ENCODE measurements around the gene NPTX1. TPM values are rescaled to one million over a fixed set of nuclear protein-coding genes. Genes with fewer than 3 reads are reported as not detected.

Gene NPTX1
- total and polyA plus RNA-seq, 2 of the 13 experiments (the other 11 are each of a cell fraction or from before 2014, with no cell fraction given) = 0.01 TPM; not detected in 1

GRCh38 chr17:80453998-80454556, 22.3 kb downstream of the NPTX1 start (continued):
- TF ChIP-seq, protein P1, sequence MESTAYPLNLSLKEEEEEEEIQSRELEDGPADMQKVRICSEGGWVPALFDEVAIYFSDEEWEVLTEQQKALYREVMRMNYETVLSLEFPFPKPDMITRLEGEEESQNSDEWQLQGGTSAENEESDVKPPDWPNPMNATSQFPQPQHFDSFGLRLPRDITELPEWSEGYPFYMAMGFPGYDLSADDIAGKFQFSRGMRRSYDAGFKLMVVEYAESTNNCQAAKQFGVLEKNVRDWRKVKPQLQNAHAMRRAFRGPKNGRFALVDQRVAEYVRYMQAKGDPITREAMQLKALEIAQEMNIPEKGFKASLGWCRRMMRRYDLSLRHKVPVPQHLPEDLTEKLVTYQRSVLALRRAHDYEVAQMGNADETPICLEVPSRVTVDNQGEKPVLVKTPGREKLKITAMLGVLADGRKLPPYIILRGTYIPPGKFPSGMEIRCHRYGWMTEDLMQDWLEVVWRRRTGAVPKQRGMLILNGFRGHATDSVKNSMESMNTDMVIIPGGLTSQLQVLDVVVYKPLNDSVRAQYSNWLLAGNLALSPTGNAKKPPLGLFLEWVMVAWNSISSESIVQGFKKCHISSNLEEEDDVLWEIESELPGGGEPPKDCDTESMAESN (CRISPR knock-in tag; conservative IDR thresholded peaks at IDR 0.05) = no peak
- TF ChIP-seq CENPX (CRISPR knock-in tag; IDR thresholded peaks at IDR 0.05) (no peak), MTF1 (CRISPR knock-in tag; IDR thresholded peaks at IDR 0.05) (no peak), ZNF589 (CRISPR knock-in tag; conservative IDR thresholded peaks at IDR 0.05) (peak; percentile 37; the same call in 1 of the 2 replicates), MIER2 (CRISPR knock-in tag; IDR thresholded peaks at IDR 0.05) (0 out of 2 replicates have a peak, but pooled peaks have one; percentile 30), ZNF773 (CRISPR knock-in tag; IDR thresholded peaks at IDR 0.05; ENCODE audit: borderline replicate concordance) (no peak; the same call in 1 of the 2 replicates), ZNF75D (CRISPR knock-in tag; IDR thresholded peaks at IDR 0.05; ENCODE audit: borderline replicate concordance) (no peak), HIC2 (CRISPR knock-in tag; IDR thresholded peaks at IDR 0.05; ENCODE audit: low read depth) (no peak), SIN3B (IDR thresholded peaks at IDR 0.05; ENCODE audit: low read length) (0 out of 2 replicates have a peak, but pooled peaks have one; percentile 4), SMYD3 (CRISPR knock-in tag; IDR thresholded peaks at IDR 0.05) (no peak), ZEB1 (IDR thresholded peaks at IDR 0.05; ENCODE audit: insufficient replicate concordance, low read depth) (no peak), ZFP37 (CRISPR knock-in tag; IDR thresholded peaks at IDR 0.05; ENCODE audit: borderline replicate concordance) (no peak), MLXIP (CRISPR knock-in tag; IDR thresholded peaks at IDR 0.05; ENCODE audit: borderline replicate concordance) (no peak), PHF8 (CRISPR knock-in tag; IDR thresholded peaks at IDR 0.05) (no peak), ZNF782 (CRISPR knock-in tag; IDR thresholded peaks at IDR 0.05; ENCODE audit: borderline replicate concordance) (no peak), ZC3H4 (CRISPR knock-in tag; IDR thresholded peaks at IDR 0.05; ENCODE audit: borderline replicate concordance) (peak; percentile 97; the same call in 1 of the 2 replicates), ZNF709 (CRISPR knock-in tag; IDR thresholded peaks at IDR 0.05) (no peak), ZNF562 (CRISPR knock-in tag; IDR thresholded peaks at IDR 0.05; ENCODE audit: borderline replicate concordance) (no peak), SALL2 (CRISPR knock-in tag; IDR thresholded peaks at IDR 0.05) (no peak), HCFC1 (IDR thresholded peaks at IDR 0.05; ENCODE audit: low read depth, low read length) (no peak), NFKBIZ (CRISPR knock-in tag; IDR thresholded peaks at IDR 0.05) (no peak), ZBTB33 (CRISPR knock-in tag; IDR thresholded peaks at IDR 0.05) (no peak), POLR2G (IDR thresholded peaks at IDR 0.05; ENCODE audit: low read depth, low read length) (no peak)
